Myocyte (in vitro differentiated cells): ENCODE measurements around the gene CSF1R. TPM values are rescaled to one million over a fixed set of nuclear protein-coding genes. Genes with fewer than 3 reads are reported as not detected.
A peak's percentile ranks its signal among the peaks of the same experiment; 100 is the strongest.
"Not testable (repeated sequence)": the region's sequence is repeated elsewhere in the genome, so short reads cannot be mapped to it uniquely, and the experiment has no call there.

Experiments used
- DNase-seq: peaks from one replicate; pipeline ENCODE4 v3.0.0-alpha.2; 2012; ENCODE audit warnings: low read depth
- total RNA-seq: library from RNA; depleted of rRNA; stranded (reverse); fragments of >200 nt; gene quantifications from 2 replicates; pipeline ENCODE4 v1.2.3, GENCODE V29; 2014

The CSF1R gene
- total RNA-seq, 1 donor from 2014 or later: not detected

DNA sequence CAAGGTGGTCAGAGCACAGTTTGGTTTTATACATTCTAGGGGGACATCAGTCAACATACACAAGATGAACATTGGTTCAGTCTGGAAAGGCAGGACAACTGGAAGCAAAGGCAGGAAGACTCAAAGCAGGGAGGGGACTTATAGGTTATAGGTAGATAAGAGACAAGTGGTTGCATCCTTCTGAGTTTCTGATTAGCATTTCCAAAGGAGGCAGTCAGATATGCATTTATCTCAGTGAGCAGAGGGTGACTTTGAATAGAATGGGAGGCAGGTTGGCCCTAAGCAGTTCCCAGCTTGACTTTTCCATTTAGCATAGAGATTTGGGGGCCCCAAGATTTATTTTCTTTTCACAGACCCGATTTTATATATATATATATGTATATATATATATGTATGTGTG is 58.3 kb downstream of the CSF1R start:
- not testable (repeated sequence) for DNase-seq

DNA sequence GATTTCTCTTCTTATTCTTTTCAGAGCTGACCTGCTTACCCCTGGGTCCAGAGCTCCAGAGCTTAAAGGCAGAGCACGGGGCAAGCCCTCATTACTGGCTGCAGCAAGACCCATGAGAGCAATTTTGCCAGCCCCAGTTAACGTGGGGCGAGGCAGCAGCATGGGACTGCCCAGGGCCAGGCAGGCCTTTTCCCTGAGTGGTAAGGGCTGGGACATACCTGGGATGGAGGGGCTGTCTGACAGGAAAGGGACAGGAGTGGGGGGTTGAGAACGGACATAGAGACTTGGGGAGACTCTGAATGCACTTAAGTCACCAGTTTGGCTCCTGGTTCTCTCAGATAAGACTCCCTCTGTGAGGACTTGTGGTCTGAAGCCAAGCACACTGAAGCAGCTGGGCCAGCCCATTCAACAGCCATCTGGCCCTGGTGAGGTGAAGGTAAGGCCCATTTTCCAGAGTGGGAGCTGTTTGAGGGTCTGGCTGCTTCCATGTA is 59.6 kb downstream of the CSF1R start:
- DNase-seq: no peak

- peak; percentile 51 for DNase-seq
Measured at GRCh38 chr5:150024346-150024984, 61.9 kb downstream of the CSF1R start.

DNA sequence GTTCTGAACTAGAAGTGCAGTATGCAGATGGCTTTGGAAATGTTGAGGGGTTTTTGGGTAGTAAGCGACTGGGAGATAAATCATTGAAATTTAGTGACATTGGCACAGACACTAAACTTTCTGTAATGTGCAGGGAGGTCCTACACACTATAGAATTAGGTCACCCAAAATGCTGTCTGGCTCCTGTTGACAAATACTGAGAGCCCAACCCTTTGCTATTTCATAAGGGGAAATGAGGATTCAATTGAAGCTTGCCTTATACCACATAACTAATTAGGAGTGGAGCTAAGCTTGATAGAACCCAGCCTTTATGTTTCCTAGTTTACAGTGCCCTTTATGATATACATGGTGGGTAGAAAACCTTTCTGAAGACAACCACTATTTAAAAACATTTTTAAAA is 63.2 kb downstream of the CSF1R start:
- DNase-seq: no peak

- DNase-seq: no peak
Measured at GRCh38 chr5:150022681-150023080, 63.7 kb downstream of the CSF1R start.

- peak; percentile 91 for DNase-seq
Measured at GRCh38 chr5:150022158-150022531, 64.2 kb downstream of the CSF1R start.

GRCh38 chr5:150021491-150022157 is 64.7 kb downstream of the CSF1R start:
- peak; percentile 72 for DNase-seq

- DNase-seq: no peak
Measured at GRCh38 chr5:150020249-150020648, 66.1 kb downstream of the CSF1R start.

DNA sequence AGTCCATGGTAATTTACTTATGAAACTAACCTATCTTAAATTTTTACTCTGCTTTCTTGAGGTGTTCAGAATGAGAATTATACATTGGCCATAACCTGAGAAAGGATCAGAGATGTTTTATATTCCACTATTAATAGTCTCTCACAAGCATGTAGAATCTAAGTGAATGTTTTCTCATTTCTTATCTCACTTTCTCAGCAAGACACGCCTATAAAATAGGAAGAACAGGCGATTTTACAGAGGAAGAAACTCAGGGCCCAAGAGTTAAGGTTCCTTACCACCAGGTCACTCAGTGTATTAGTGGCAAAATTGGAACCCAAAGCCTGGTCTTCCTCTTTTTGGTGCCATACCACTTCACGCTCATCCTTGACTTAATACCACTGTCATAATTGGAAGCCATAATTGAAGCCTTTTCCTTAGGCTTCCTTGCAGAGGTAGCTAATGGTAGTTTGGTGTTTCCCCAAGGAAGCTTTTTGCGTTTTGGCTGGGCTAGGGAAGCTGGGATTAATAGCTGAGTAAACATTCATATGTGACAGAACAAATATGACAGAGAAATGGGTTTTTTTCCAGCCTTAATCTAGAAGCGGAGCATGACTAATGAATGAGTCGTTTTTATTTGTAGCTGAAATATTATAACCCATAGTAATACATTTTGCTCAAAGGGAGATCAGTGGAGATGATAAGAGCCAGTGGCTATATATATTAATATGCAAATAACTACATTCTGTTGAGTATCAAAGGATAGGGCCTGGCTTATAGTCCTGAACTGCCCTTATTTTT is 68.9 kb downstream of the CSF1R start:
- no peak for DNase-seq

GRCh38 chr5:150016537-150016936 is 69.8 kb downstream of the CSF1R start:
- no peak for DNase-seq

DNA sequence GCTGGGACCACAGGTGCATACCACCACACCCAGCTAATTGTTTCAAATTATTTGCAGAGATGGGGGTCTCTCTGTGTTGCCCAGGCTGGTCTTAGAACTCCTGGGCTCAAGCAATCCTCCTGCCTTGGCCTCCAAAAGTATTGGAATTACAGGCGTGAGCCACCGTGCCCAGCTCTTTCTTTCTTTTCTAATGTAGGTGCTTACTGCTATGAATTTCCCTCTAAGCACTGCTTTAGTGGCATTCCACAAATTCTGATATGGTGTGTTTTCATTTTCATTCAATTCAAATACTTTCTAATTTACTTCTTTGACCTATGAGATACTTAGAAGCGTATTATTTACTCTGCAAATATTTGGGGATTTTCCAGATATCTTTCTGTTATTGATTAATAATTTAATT is 70.9 kb downstream of the CSF1R start:
- DNase-seq: no peak

DNA sequence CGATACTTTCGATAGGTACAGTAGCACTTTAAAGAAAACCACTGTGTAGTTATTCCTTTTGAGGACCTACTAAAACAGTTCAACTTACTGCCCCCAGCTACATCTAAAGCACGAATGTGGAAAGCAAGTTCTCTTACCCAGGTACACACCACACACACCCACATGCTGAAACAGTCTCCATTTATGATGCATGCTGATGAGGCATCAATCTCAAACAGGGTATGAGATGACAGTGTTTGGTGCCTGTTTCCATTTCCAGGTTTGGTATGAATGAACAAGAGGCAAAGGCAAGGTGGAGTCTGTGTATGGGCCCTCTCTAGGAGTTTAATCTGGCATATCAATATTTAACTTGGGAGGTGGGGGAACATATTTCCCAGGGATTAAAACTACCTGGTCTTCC is 71.9 kb downstream of the CSF1R start:
- DNase-seq: no peak

GRCh38 chr5:150013931-150014330 is 72.4 kb downstream of the CSF1R start:
- no peak for DNase-seq

- DNase-seq: no peak
Measured at GRCh38 chr5:150009671-150010387, 76.5 kb downstream of the CSF1R start.

- DNase-seq: no peak
Measured at GRCh38 chr5:150007050-150007449, 79.3 kb downstream of the CSF1R start.

- DNase-seq: no peak
Measured at GRCh38 chr5:150006318-150006717, 80.0 kb downstream of the CSF1R start.

Other genes starting within 250 kb of the CSF1R start
- 0.35 and 0.47 TPM in 2 replicates for gene PDE6A, start 141.8 kb downstream of the CSF1R start, total RNA-seq
- 14.2 and 16.9 TPM in 2 replicates for gene SLC26A2, start 125.8 kb downstream of the CSF1R start, total RNA-seq
- gene TIGD6, start 85.9 kb downstream of the CSF1R start, total RNA-seq: 5.0 and 6.7 TPM in 2 replicates
- 43.3 and 48.1 TPM in 2 replicates for gene HMGXB3, start 85.8 kb downstream of the CSF1R start, total RNA-seq
- 26.1 and 34.0 TPM in 2 replicates for gene PDGFRB, start 69.3 kb upstream of the CSF1R start, total RNA-seq
- 0.36 TPM in 1 of 2 replicates, not detected in the other for gene CDX1, start 80.2 kb upstream of the CSF1R start, total RNA-seq
- 0.10 TPM in 1 of 2 replicates, not detected in the other for gene SLC6A7, start 103.5 kb upstream of the CSF1R start, total RNA-seq
- gene CAMK2A, start 203.2 kb upstream of the CSF1R start, total RNA-seq: 5.0 and 8.6 TPM in 2 replicates
- gene ARSI, start 216.4 kb upstream of the CSF1R start, total RNA-seq: 1.7 and 2.4 TPM in 2 replicates